Left forelimb (tissue), 1 donor: ENCODE data around the gene CTDSP2.
"Not testable (repeated sequence)": the region's sequence is repeated elsewhere in the genome, so short reads cannot be mapped to it uniquely, and the experiment has no call there.

ENCODE experiments used
- DNase-seq: peaks from one replicate; pipeline ENCODE4 v3.0.0-alpha.2; 2018; ENCODE audit warnings: low spot score

Gene CTDSP2

DNA sequence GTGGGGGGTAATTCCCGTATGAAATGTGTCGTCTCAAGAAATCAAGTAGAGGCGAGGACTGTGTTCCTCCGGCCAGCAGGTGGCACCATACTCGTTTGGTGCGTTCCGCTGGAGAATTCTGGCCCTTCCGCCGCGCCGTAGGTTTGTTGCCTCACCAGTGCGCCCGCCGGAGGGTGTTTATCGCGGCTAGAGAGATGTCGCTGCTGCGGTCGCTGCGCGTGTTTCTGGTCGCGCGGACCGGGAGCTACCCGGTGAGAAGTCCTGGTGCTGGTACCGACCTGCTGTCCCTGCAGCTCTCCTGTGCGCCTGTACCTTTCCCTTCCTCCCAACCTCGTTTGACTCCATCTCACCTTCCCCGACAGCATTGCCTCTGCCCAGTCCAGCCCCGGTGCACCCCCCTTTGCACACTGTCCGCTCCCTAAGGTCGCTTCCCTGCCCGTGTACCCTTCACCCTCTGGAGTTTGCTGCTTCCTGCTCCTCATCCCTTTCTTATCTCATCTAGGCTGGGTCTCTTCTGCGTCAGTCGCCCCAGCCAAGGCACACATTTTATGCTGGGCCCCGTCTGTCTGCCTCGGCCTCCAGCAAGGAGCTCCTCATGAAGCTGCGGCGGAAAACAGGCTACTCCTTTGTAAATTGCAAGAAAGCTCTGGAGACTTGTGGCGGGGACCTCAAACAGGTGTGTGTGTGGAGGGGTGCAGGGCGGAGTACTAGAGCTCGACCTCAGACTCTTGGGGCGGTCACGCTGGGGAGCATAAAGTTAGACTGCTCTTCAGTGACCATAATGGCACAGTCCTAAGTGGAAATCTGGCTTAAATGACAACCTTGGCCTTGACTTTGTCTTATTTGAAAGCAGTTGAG, 63.7 kb downstream of the CTDSP2 start, which contains the start of gene TSFM:
Gene TSFM (plus strand): TSS at position 180 of the 858 bp plus-strand sequence. CDS start 15 bp downstream, at position 195.
- peak; percentile 97 for DNase-seq

GRCh38 chr12:57782243-57782607, 64.3 kb downstream of the CTDSP2 start:
- no peak for DNase-seq

- DNase-seq, result no peak
Measured at GRCh38 chr12:57781801-57782200, 64.7 kb downstream of the CTDSP2 start.

DNA sequence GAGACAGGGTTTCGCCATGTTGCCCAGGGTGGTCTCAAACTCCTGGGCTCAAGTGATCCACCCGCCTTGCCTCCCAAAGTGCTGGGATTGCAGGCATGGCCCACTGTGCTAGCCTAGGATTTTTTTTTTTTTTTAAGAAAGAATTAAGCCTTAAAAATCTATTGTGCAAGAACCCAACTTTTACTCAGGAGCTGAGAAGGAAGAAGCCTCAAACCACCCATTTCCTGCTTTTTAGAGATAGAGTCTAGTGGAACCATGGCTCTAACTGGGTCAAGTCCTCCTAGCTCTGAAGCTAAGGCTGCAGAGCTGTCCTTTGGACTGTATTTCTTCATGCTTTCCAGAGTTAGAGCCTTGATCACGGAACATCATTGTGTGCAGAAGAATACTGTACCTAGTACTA, 65.3 kb downstream of the CTDSP2 start:
- DNase-seq, result no peak

- no peak for DNase-seq
Measured at GRCh38 chr12:57780284-57780897, 66.1 kb downstream of the CTDSP2 start.

- DNase-seq, result no peak
Measured at GRCh38 chr12:57779736-57780135, 66.8 kb downstream of the CTDSP2 start.

DNA sequence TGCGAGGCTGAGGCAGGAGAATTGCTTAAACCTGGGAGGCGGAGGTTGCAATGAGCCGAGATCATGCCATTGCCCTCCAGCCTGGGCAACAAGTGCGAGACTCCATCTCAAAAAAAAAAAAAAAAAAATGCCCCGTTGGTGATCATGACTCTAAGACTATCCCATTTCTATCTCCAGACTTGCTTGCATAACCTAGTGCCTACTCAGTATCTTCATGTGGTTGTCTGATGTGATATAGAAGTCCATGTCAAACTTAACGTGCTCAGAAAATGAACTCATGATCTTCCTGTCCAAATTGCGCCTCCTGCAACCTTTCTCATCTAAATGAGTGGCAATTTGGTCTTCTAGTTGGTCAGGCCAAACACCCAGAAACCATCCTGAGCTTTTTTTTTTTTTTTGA, 68.6 kb downstream of the CTDSP2 start:
- DNase-seq, result no peak

DNA sequence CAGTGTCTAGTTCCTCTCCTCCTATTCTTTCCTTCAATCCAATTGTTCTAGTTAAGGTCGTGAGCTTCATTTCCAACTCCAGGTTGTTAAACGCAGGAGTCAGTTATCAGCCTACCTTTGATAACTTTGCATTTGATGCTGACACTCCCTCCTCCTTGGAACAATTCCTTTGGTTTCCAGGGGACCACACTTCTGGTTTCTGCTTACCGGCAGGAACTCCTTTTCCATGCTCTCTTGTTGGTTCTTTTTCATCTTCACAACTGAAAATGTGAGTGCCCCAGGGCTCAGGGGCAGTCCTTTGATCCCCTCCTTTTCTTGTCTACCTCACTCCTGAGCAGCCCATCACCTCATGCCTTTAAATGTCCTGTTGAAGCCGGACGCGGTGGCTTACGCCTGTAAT, 69.2 kb downstream of the CTDSP2 start:
- DNase-seq, result no peak

- DNase-seq, result no peak
Measured at GRCh38 chr12:57776247-57776587, 70.3 kb downstream of the CTDSP2 start.

DNA sequence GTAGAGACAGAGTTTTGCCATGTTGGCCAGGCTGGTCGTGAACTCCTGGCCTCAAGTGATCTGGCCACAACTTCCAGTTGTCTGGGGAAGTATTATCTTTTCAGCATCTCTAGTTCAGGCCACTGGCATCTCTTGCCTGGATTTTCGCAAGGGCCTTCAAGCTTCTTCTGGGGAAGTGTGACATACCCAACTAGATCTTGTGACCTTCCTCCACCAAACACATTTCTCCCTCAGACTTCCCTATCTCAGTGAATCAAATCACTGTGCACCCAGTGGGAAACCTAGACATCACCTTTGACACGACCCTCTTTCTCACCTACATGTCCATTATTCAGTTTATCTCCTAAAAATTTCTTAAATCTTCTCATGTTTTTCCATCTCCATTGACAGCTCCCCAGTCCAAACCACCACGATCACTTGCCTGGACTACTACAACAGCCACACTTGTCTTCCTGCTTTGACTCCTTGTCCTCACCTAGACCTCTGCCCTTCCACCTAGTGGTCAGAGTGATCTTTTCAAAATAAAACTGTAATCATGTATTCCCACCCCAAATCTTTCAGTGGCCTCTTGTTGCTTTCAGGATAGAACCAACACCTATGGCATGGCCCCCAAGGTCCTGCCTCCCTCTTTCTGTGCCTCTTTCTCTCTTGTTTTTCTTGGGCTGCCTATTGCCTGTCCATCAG, 70.8 kb downstream of the CTDSP2 start:
- DNase-seq, result no peak

GRCh38 chr12:57775044-57775443, 71.5 kb downstream of the CTDSP2 start:
- no peak for DNase-seq

DNA sequence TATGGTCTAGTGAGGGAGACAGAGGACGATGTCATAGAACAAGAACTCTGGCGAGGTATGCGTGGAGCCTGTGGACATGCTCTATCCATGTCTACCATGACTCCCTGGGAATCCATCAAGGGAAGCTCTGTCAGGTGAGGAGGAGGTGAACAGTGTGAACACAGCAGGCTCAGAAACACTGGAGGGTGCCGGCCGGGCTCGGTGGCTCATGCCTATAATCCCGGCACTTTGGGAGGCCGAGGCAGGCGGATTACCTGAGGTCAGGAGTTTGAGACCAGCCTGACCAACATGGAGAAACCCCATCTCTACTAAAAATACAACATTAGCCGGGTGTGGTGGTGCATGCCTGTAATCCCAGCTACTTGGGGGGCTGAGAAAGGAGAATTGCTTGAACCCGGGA, 71.9 kb downstream of the CTDSP2 start:
- not testable (repeated sequence) for DNase-seq

DNA sequence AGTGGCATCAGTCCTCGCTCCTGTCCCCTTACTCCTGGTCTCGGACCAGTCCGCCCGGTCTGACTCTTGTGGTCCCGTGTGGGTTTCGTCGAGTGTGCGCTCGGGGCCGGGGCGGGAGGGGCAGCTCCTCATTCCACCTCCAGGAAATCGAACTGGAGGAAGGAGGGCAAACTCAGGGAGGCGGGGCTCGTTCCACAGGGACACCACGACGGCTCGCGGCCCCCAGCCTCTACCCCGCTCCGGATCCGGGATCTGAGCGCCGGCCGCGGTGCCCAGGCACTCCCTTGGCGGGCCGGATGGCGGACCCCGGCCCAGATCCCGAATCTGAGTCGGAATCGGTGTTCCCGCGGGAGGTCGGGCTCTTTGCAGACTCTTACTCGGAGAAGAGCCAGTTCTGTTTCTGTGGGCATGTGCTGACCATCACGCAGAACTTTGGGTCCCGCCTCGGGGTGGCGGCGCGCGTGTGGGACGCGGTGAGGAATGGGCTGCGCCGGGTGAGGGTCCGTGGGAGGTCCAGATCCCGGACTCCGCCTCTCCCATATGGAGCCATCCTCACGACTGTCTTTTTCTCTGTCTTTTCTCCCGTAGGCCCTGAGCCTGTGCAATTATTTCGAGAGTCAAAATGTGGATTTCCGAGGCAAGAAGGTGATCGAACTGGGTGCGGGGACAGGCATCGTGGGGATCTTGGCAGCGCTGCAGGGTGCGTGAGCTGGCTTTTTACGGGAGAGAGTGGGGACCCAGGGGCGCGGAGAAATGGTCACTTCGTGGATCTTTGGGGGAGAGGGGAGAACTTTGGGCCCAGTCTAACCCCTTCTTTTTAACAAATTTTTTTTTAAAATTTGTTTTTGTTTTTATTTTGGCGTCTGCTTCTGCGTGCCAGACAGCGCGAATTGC, 73.9 kb downstream of the CTDSP2 start, which contains the start of gene EEF1AKMT3:
Gene EEF1AKMT3 (plus strand): TSS at position 186 of the 894 bp plus-strand sequence. CDS start 111 bp downstream, at position 297.
- DNase-seq, result peak; percentile 83

DNA sequence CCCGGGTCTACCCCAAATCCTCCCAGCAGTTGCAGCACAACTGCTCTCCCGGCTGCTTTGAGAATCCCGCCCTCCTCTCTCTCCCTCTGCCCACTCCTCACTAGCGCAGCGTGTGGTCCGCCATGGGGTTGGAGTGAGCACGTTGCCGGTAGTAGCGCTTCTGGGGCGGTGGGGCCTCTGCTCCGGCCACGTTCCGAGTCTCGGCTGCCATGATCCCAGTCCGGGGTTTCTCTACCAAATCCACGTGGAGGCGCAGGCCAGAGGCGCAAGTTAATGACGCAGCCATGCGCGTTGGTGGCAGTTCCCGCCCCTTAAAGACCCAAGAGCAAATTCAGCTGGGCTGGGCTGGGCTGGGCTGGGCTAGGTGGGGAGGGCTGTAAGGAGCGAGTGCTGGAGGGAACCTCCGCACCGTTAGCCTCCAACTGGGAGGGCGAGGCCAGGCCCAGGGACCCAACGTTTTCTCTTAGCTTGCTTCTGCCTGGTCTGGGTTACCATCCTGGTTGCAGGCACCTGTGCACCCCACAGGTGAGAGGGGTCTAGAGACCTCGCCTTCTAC, 74.6 kb downstream of the CTDSP2 start, which contains the start of gene METTL1:
Gene METTL1 (minus strand): TSS at position 233 of the 556 bp plus-strand sequence. CDS start 22 bp downstream, at position 211.
- peak; percentile 98 for DNase-seq

DNA sequence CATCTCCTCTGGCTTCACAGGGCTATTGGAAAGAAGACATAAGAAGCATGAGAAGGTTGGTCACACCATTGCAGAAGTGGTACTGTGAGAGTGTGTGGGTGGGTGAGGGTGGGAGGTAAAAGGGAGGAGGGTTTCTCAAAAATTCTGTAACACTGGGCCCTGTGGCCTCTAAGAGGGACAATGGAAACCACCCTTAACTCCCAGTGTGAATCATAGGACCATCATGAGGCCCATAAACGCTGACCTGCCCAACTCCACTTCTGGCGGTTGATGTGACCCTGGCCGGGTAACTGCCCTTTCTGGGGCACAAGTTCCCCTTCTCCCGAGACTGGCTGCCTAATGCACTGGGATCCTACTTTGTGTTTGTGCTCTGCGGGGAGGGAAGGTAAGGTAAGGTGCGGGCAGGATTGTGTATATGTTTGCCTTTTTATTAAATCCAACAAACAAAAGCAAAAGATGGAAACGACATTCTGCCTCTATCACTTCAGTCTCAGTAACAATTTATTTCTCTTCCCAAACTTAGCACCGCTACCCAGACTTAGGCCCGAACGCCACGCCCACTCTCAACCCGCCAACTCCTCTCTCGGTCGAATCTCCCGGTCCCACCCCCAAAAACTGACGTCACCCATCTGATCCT, 75.2 kb downstream of the CTDSP2 start:
- DNase-seq, result no peak

- no peak for DNase-seq
Measured at GRCh38 chr12:57770734-57771133, 75.8 kb downstream of the CTDSP2 start.
